ENCODE measurements around the gene CEP350. TPM values are rescaled to one million over a fixed set of nuclear protein-coding genes. Genes with fewer than 3 reads are reported as not detected.

The CEP350 gene
- polyA plus RNA-seq, 3 donors: 26.1 to 33.6 (median 28.2) TPM

GRCh38 chr1:180029524-180030135 is 75.0 kb downstream of the CEP350 start:
- DNase-seq (ENCODE audit: extremely low read depth in 1 of 11, low read depth in 9 of 11, low spot score in 4 of 11): no peak

- no peak for DNase-seq (ENCODE audit: extremely low read depth in 1 of 11, low read depth in 9 of 11, low spot score in 4 of 11)
Measured at GRCh38 chr1:180031664-180032063, 77.1 kb downstream of the CEP350 start.

- no peak for DNase-seq (ENCODE audit: extremely low read depth in 1 of 11, low read depth in 9 of 11, low spot score in 4 of 11)
Measured at GRCh38 chr1:180033390-180033789, 78.8 kb downstream of the CEP350 start.

- DNase-seq (ENCODE audit: extremely low read depth in 1 of 11, low read depth in 9 of 11, low spot score in 4 of 11): no peak
Measured at GRCh38 chr1:180040034-180040433, 85.4 kb downstream of the CEP350 start.

GRCh38 chr1:180041582-180041981 is 87.0 kb downstream of the CEP350 start:
- DNase-seq (ENCODE audit: extremely low read depth in 1 of 11, low read depth in 9 of 11, low spot score in 4 of 11): no peak

- no peak for DNase-seq (ENCODE audit: extremely low read depth in 1 of 11, low read depth in 9 of 11, low spot score in 4 of 11)
Measured at GRCh38 chr1:180042988-180043622, 88.5 kb downstream of the CEP350 start.

- DNase-seq (ENCODE audit: extremely low read depth in 1 of 11, low read depth in 9 of 11, low spot score in 4 of 11): no peak
Measured at GRCh38 chr1:180043785-180044184, 89.2 kb downstream of the CEP350 start.

- DNase-seq (ENCODE audit: extremely low read depth in 1 of 11, low read depth in 9 of 11, low spot score in 4 of 11): no peak
Measured at GRCh38 chr1:180046674-180047073, 92.1 kb downstream of the CEP350 start.

- no peak for DNase-seq (ENCODE audit: extremely low read depth in 1 of 11, low read depth in 9 of 11, low spot score in 4 of 11)
Measured at GRCh38 chr1:180053594-180054567, 99.3 kb downstream of the CEP350 start.

- no peak for DNase-seq (ENCODE audit: extremely low read depth in 1 of 11, low read depth in 9 of 11, low spot score in 4 of 11)
Measured at GRCh38 chr1:180057883-180058396, 103.3 kb downstream of the CEP350 start.

- no peak for DNase-seq (ENCODE audit: extremely low read depth in 1 of 11, low read depth in 9 of 11, low spot score in 4 of 11)
Measured at GRCh38 chr1:180061019-180061418, 106.4 kb downstream of the CEP350 start.

- no peak for DNase-seq (ENCODE audit: extremely low read depth in 1 of 11, low read depth in 9 of 11, low spot score in 4 of 11)
Measured at GRCh38 chr1:180062452-180062971, 107.9 kb downstream of the CEP350 start.

- no peak for DNase-seq (ENCODE audit: extremely low read depth in 1 of 11, low read depth in 9 of 11, low spot score in 4 of 11)
Measured at GRCh38 chr1:180065408-180065807, 110.8 kb downstream of the CEP350 start.

GRCh38 chr1:180066150-180066549 is 111.5 kb downstream of the CEP350 start:
- DNase-seq (ENCODE audit: extremely low read depth in 1 of 11, low read depth in 9 of 11, low spot score in 4 of 11): no peak

- DNase-seq (ENCODE audit: extremely low read depth in 1 of 11, low read depth in 9 of 11, low spot score in 4 of 11): no peak
Measured at GRCh38 chr1:180070286-180070685, 115.7 kb downstream of the CEP350 start.

- DNase-seq (ENCODE audit: extremely low read depth in 1 of 11, low read depth in 9 of 11, low spot score in 4 of 11): no peak
Measured at GRCh38 chr1:180071759-180072158, 117.1 kb downstream of the CEP350 start.

GRCh38 chr1:180080439-180080838 is 125.8 kb downstream of the CEP350 start:
- no peak for DNase-seq (ENCODE audit: extremely low read depth in 1 of 11, low read depth in 9 of 11, low spot score in 4 of 11)

- DNase-seq (ENCODE audit: extremely low read depth in 1 of 11, low read depth in 9 of 11, low spot score in 4 of 11): no peak
Measured at GRCh38 chr1:180081474-180081873, 126.9 kb downstream of the CEP350 start.

- DNase-seq (ENCODE audit: extremely low read depth in 1 of 11, low read depth in 9 of 11, low spot score in 4 of 11): no peak
Measured at GRCh38 chr1:180083164-180083563, 128.6 kb downstream of the CEP350 start.

Data from renal cortex interstitium (tissue), 11 donors.